SHP77 treated with DMSO at 0.1 percent for 48 hours (cell line): ENCODE data around the gene SLITRK4.

Experiments
- DNase-seq: peaks from one replicate; lab custom pipeline; 2025; lab: John Stamatoyannopoulos, UW

Gene SLITRK4

DNA sequence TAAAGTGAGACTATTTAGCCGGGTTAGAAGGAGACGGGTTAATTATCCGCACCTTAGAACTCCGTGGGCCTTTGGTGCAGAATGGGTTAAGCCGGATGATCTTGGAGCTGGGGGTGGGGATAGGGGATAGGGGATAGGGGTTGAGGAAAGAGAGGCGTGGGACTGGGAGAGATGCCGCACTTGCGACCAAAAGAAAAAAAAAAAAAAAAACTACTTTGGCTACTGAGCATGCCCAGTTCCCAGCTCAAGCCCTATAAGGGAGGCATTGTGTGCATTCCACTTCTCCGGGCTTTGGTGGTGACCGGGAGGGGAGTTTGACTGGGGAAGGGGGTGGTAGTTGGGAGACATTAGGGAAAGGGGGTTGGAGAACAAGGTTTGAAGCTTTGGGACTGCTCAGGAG, at the start of gene SLITRK4:
TSS of gene SLITRK4 (minus strand) at position 187 of the 400 bp plus-strand sequence. CDS start 4,993 bp downstream, outside the sequence.
- DNase-seq: no peak

- DNase-seq: no peak
Measured at GRCh38 chrX:143683486-143683885, 47.6 kb upstream of the SLITRK4 start.

- DNase-seq: no peak
Measured at GRCh38 chrX:143674926-143675325, 39.0 kb upstream of the SLITRK4 start.

GRCh38 chrX:143669395-143669794, 33.5 kb upstream of the SLITRK4 start:
- no peak for DNase-seq

DNA sequence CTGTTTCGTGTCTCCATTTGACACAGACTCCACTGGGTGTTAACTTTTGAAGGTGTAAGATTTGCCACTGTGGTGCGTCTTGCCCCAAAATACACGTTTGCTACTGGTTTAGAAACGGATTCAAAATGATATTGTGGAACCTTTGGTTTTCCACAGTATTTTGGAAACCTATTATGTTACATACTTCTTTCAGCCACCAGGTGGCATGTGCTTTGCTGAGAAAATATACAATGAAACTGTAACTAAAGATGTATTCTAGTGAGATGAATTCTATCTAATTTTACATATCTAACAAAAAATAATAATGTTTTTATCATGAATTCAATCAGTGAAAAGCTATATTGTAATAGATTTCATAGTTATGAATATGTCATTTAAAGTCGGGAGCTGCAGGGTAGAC, 28.4 kb upstream of the SLITRK4 start:
- DNase-seq: no peak

- no peak for DNase-seq
Measured at GRCh38 chrX:143663755-143664154, 27.9 kb upstream of the SLITRK4 start.

GRCh38 chrX:143661286-143661685, 25.4 kb upstream of the SLITRK4 start:
- no peak for DNase-seq

GRCh38 chrX:143648705-143649104, 12.8 kb upstream of the SLITRK4 start:
- no peak for DNase-seq

- DNase-seq: no peak
Measured at GRCh38 chrX:143642426-143642825, 6.5 kb upstream of the SLITRK4 start.

DNA sequence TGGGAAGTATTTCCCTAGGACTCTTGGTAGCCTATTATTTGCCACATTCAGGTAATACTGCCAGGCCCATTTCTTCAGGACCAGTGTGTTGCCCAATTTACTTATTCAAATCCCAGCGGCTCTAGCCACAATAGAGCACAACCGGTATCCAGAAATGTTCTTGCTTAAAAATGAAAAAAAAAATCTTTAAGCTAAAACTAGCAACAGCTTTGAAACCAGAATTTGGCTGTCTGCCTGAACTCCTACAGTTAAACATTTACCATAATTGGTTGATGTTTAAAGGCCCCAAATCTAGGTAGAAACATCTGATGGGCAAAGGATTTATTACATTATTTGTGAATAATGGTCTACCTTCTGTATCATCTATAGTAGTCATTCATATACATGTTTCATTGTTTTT, 930 bp upstream of the SLITRK4 start:
- DNase-seq: no peak

DNA sequence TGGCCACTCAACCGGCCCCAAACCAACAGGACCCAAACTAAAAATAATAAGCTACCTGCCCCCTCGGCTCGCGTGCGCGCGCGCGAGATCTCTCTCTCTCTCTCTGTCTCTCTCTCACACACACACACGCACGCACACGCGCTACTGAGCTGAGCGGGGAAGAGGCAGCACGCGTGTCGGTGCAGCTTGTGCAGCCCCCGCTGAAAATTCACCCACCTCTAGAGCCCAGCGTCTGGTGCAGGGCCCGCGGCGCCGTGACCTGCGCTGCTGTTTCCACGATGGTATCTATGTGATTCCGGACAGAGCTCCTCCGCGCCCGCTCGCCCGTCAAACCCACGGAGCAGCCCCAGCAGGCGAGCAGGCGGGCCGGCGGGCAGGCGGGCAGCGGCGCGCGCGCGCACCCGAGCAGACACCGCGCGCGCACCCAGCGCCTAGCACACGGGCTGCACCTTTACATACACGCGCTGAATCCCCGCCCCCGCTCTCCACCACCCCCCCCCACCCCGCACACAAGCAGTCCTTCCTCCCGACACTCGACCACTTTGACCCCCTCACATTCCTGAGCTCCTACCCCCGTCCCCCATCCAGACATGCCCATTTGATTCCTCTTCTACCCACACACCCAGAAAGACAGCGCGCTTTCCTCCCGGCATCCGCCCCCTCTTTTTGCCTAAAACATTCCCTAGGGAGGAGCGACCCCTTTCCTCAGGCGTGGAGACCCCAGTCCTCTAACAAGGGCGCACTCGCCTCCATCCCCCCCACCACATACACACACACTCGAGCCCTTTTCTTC, 1.0 kb downstream of the SLITRK4 start:
- no peak for DNase-seq

- no peak for DNase-seq
Measured at GRCh38 chrX:143634309-143634662, 1.6 kb downstream of the SLITRK4 start.

GRCh38 chrX:143633461-143634308, 2.2 kb downstream of the SLITRK4 start:
- DNase-seq: no peak

- no peak for DNase-seq
Measured at GRCh38 chrX:143632625-143633410, 3.1 kb downstream of the SLITRK4 start.

DNA sequence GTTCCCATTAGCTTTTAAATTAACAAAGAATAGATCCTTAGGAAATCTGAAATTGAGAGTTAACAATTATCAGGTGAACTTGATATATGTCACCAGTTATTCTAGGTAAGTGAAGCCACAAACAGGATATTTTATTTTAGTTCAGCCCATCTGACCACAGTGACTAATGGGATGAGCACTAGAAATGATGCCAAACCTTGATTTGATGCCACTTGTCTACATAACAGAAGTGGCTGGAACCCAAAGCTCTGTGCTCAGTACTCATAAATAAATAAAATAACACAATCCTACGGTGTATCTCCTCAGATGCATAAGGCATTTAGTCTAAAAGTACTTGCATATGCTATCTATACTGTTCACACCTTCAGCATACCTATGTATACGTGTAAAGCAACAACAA, 12.2 kb downstream of the SLITRK4 start:
- no peak for DNase-seq

DNA sequence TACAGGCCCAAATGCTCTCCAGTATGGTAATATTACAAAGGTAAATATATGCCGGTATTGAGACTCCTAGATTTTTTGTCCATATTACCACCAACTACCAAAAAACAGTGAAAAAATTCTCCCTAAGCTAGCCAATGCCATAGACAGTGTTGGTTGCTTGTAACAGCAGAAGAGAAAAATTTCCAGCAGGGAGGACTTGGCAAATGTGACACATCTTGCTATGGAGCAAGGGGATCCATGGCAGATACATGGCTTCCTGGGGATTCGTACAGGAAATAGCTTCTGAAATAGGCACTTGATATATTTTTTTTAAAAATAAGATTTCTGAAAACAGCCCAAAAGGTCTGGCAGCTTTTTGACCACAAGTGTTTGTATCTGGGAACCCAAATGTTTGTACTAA, 14.6 kb downstream of the SLITRK4 start:
- DNase-seq: no peak

- no peak for DNase-seq
Measured at GRCh38 chrX:143615851-143616250, 20.1 kb downstream of the SLITRK4 start.

- no peak for DNase-seq
Measured at GRCh38 chrX:143601809-143602208, 34.1 kb downstream of the SLITRK4 start.

DNA sequence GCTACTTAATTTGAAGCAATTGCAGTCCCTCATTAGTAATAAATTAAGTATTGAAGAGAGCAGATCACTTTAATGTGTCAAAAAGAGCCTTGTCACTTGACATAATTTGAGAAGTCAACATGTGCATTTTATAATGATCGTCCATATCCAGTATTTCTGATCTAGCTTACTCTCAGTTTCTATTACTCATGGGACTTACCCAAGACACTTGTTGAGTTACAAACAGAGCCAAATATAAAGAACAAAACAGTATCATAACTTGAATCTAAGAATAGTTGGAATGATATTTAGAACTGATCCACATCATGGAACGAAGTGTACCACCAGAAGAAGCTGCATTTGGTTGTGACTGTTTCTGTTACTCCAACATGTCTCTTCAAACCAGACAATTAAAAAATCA, 54.7 kb downstream of the SLITRK4 start:
- DNase-seq: no peak

DNA sequence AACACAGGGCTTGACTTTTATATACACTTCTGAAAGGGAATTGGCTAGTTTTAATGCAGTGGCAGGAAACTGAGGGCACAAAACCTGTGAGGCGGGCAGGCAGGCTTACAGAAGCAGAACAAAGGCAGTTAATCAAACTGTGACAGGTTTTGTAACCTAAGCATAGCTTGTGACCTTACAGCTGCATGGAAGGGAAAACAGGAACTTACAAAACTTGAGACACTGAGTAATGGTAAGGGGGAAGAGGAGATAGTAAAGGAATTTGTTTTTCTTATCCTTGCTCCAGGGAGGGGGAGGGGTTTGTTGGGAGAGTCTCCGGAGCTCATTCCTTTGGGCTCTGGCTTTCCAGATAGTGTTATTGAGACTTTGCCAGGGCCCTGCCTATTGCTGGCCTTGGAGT, 55.6 kb downstream of the SLITRK4 start:
- no peak for DNase-seq
